Fibroblast of mammary gland (primary cell): ENCODE data around the gene STIL.

ENCODE experiments used
- DNase-seq: peaks from one replicate; pipeline ENCODE4 v3.0.0-alpha.2; 2010; ENCODE audit warnings: low read depth
- H3K4me3 ChIP-seq: 2 replicates; pipeline ENCODE4 v1.5.1; 2011; ENCODE audit warnings: low read depth, mild to moderate bottlenecking, low read length, moderate library complexity; ENCODE audit not compliant: control insufficient read depth
- TF ChIP-seq, protein P1 (sequence below): conservative IDR thresholded peaks from 2 replicates; pipeline ENCODE4 v1.5.1; 2011; ENCODE audit warnings: low read depth, low read length, inconsistent platforms; ENCODE audit not compliant: control insufficient read depth, insufficient read depth

STIL gene

DNA sequence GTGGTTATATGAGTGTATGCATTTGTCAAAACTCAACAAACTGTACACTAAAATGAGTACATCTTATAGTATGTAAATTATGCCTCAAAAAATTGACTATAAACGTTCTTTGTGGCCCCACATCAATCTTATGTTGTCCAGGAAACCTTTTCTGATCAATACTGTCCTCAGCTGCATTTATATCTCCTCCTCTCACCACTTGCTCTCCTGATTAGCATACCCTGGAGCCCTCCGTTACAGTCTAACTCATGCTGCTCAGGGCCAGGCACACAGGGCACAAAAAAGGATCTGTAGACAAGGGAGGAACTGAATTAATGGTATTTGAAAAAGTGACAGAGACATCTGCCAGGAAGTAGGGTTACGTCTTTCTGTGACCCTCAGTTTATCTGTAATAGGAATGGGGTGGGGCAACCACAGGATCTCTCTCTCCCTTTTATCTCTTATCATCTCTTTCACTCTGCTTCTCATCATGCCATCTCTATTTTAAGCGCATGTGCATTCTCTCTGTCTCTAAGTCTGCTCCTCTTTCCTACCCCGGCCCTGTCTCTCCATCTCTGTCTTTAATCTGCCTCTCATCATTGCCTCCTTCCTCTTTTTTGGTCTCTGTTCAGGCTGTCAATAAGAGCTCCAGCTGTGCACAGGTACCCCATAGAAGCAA is 74.9 kb downstream of the STIL start:
- DNase-seq: no peak
- TF ChIP-seq, protein P1, sequence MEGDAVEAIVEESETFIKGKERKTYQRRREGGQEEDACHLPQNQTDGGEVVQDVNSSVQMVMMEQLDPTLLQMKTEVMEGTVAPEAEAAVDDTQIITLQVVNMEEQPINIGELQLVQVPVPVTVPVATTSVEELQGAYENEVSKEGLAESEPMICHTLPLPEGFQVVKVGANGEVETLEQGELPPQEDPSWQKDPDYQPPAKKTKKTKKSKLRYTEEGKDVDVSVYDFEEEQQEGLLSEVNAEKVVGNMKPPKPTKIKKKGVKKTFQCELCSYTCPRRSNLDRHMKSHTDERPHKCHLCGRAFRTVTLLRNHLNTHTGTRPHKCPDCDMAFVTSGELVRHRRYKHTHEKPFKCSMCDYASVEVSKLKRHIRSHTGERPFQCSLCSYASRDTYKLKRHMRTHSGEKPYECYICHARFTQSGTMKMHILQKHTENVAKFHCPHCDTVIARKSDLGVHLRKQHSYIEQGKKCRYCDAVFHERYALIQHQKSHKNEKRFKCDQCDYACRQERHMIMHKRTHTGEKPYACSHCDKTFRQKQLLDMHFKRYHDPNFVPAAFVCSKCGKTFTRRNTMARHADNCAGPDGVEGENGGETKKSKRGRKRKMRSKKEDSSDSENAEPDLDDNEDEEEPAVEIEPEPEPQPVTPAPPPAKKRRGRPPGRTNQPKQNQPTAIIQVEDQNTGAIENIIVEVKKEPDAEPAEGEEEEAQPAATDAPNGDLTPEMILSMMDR: no peak
- H3K4me3 ChIP-seq: no peak overlapping the region

DNA sequence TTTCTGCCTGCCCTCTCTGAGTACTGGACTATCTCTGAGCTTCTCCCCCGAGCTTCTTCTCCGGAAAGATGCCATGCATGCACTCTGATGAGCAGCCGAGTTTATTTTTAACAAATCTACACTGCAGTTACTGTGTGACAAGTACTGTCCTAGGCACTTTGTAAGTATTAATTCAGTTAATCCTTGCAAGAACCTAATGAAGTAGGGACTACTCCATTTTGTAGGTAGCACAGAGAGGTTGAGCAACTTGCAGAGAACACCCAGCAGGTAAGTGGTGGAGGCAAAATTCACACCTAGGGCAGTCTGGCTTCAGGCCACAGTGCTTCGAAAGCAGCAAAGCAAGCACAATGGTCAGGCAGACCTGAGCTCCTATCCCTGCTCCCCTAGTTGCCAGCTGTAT is 78.1 kb downstream of the STIL start:
- no peak for DNase-seq
- H3K4me3 ChIP-seq: no peak overlapping the region
- TF ChIP-seq, protein P1: no peak

DNA sequence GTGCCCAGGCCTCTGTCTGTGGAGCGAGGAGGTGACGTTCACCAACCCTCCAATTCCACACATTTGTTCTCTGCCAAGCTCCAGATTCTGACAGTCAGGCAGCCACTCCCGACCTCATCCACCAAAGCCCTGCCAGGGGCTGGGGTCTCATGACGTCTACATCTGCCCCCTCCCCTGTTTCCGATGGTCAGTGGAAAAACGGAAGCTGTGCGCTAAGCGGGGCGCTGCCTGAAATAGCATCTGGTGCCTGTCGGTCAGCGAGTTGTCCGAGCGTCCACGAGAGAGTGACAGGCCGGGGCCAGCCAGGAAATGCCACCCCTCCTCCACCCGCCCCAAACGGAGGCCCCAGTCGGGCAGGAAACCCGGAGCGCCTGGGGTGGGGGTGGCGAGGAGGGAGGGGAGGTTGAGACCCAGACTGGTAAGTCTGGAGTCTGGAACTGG is 78.7 kb downstream of the STIL start:
- no peak overlapping the region for H3K4me3 ChIP-seq
- TF ChIP-seq, protein P1: no peak
- no peak for DNase-seq

DNA sequence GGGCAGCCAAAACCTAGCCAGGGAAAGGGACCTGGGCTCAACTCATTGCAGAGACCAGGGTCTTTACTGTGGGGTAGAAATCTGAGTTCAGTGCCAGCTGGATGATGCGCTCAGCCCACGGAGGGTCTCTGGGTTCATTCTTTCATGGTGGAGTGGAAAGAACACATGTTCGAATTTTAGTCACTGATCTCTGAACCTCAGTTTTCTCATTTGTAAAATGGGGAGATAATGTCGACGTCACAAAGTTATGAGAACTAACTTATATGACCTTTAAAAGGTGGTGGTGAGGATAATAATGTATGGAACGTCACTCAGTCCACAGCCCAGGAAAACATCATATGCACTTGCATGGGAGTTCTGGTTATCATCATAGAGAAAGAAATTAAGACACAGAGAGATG is 80.8 kb downstream of the STIL start:
- no peak overlapping the region for H3K4me3 ChIP-seq
- no peak for DNase-seq
- TF ChIP-seq, protein P1: no peak

DNA sequence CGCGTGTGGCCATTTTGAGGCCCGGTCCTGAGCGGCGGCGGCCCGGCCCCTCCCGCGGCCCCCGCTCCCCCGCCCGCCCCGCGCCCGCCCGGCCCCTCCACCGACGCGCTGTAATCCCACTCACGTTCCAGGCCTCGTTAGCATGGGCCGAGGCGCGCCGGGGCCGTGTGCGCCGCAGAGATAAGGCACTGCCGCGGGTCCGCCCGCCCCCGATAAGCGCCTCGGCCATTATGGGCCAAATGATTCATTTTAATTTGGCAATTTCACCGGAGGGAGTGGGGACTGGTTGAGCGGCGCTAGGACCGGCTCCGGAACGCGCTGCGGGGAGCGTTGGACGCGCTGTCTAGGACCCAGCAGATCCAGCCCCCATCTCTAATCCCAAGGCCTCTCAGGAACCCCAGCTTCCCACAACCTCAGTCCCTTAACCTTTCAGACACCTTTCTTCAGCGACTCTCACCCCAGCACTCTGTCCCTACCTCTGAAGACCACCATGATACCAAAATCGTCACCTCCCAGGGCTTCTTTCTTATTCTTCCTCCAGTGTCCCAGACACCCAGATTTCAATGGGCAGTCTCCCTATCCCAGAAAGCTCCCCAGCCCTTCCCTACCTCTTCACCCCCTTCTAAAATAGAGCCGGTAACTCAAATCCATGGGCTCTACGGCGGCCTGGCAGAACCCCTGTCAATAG is 81.6 kb downstream of the STIL start, which contains the start of gene TAL1:
TAL1 (minus strand) TSS at position 39 of the 688 bp plus-strand sequence. CDS start 6,337 bp downstream, outside the sequence.
- no peak for DNase-seq
- H3K4me3 ChIP-seq: peak within 1 kb of the TSS; percentile 9
- TF ChIP-seq, protein P1: no peak

DNA sequence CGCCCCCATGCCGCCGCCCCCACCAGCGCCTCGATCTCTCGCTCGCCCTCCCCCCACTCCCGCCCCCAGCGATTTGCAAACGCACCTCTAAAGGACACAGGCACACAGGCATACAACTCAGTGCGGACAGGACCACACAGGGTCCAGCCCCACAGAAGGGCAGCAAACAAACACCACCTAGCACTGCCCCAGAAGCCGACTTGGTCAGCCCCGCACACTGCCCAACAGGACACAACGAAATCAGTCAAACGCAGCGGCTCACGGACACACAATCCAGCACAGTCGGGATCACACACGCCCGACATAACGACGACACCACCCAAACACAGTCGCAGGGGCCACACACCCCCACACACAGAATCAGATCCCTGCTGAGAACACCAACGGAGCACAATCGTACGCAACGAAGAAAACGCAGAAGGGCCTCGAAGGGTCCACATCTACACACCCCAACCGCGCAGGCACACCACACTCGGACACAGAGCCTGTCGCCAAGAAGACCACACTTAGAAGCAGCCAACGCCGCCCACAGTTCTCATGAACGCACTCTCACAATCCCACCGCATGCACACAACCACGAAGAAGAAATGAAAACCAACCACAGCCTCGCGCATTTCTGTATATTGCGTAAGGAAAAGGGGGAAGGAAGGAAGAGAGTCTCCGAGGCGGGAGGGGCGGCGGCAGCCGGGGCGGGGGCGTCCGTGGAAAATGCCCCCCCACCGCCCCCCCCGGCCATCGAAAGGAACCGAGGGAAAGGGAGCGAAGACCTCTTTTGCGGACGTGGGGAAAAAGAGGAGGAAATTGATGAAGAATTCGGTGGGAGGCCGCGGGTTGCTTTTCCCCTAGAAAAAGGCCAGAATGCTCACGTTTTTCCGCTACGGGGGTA is 82.4 kb downstream of the STIL start:
- peak overlapping the region; percentile 9 for H3K4me3 ChIP-seq
- peak; percentile 35 for DNase-seq
- TF ChIP-seq, protein P1: no peak
